ENCODE data around the gene PAF1.
A peak's percentile ranks its signal among the peaks of the same experiment; 100 is the strongest.
"Not testable (repeated sequence)": the region's sequence is repeated elsewhere in the genome, so short reads cannot be mapped to it uniquely, and the experiment has no call there.

Gene PAF1

DNA sequence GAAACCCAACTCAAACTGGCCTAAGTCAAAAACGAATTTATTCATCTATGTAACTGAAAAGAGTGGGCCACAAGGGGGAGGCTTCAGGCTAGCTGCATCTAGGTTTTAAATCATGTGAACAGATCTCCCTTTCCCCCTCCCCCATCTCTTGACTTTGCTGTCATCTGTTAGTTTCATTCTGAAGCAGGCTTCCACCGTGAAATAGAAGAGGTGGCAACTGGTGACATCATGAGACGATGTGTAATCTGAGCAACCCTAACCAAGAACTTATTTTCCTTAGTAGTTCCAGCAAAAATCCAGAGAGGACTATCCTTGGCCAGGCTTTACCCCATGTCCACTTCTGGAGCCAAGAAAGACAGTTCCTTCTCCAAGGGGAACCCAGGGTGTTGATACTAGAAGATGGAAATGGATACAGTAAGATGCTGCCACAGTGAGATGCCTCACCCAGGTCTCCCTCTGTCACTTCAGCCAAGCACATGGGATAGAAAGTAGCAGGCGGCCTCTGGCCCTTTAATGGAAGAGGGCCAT lies 39.3 kb downstream of the PAF1 start:
- no peak for DNase-seq

GRCh38 chr19:39350156-39350555 lies 40.8 kb downstream of the PAF1 start:
- no peak for DNase-seq

DNA sequence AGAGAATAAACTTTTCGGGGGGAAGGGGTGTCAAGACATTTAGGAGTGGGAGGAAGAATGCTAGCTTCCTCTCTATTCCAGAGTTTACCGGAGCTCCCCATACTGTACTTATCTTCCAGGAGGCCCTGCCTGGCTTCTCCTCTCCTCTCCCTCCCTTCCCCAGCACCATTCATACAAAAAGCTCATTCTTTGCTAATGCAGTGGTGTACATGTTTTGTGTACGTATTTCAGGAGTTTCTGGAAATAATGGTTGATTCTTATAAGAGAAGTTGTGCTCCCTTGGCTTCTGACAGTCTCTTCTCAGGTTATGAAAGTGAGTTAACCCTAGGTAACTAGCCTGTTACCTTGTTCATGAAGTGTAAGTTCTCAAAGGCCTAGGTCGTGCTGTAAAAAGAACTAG lies 41.6 kb downstream of the PAF1 start:
- DNase-seq = no peak

- no peak for DNase-seq
Measured at GRCh38 chr19:39347332-39348164, 43.4 kb downstream of the PAF1 start.

GRCh38 chr19:39345956-39346355 lies 45.0 kb downstream of the PAF1 start:
- DNase-seq = no peak

DNA sequence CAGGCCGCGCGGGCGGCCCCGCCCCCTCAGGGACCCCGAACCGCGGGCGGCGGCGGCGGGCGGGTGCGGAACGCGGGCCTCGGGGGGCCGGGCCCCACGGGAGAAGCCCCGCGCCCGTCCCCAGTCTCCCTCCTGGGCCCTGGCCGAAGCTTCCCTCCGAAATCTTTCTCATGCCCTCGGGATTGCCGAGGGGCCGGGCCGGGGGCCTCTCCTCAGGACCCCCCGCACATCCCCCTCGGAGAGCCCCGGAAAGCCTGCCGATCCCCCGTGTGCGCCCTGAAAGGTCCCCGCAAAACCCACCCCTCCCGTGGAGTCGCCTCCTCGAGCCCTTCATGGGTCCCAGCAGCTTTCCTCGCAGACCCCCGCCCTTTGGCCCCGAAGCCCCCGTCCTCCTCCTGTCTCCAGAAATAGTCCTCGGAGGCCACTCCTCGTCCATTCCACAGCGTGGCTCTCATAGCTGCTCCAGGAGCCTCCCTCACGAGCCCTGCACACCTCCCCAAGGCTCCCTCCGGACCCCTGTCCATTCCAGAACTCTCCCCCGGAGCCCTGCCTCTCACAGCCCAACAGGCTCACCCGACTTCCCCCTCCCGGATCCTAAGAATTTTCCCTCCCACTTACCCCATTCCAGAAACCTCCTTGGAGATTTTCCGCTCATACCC lies 48.1 kb downstream of the PAF1 start:
- no peak for DNase-seq

GRCh38 chr19:39341719-39342604 lies 48.9 kb downstream of the PAF1 start, which contains the start of gene SAMD4B:
Gene SAMD4B, plus strand, starts transcription at chr19:39342421. Its CDS starts 14,473 bp downstream, at chr19:39356894.
- peak; percentile 100 for DNase-seq

- DNase-seq = no peak
Measured at GRCh38 chr19:39341129-39341718, 49.7 kb downstream of the PAF1 start.

DNA sequence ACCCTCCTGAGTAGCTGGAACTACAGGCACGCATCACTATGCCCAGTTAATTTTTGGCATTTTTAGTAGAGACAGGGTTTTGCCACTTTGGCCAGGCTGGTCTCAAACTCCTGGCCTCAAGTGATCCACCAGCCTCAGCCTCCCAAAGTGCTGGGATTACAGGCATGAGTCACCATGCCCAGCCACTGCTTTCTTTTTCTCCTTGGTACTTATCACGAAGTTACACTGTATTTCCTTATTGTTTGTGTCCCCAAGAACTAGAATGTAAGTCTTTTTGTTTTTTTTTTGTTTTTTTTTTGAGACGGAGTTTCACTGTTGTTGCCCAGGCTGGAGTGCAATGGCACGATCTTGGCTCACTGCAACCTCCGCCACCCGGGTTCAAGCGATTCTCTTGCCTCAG lies 50.8 kb downstream of the PAF1 start:
- not testable (repeated sequence) for DNase-seq

GRCh38 chr19:39339674-39340073 lies 51.2 kb downstream of the PAF1 start:
- DNase-seq = no peak

GRCh38 chr19:39336483-39336882 lies 54.4 kb downstream of the PAF1 start:
- DNase-seq = no peak
